AG04449 (cell line): ENCODE measurements around the gene OPN3.

Source experiments
- CTCF ChIA-PET: fragments of 350-600 bp; formaldehyde crosslinking; extraction: SDS; loops from one replicate; lab custom pipeline; 2021; ENCODE audit warnings: antibody characterized with exemption; lab: Yijun Ruan, JAX
- POLR2A ChIA-PET: fragments of 400-600, 350-600 bp; formaldehyde crosslinking; extraction: SDS; loops from one replicate; lab custom pipeline; 2020; ENCODE audit warnings: antibody characterized with exemption, inconsistent platforms; lab: Yijun Ruan, JAX
- DNase-seq: peaks from one replicate; pipeline ENCODE4 v3.0.0-alpha.2; 2010; ENCODE audit warnings: low read depth, low spot score
- H3K4me3 ChIP-seq: 2 replicates; pipeline ENCODE4 v1.5.1; 2011; ENCODE audit warnings: low read depth, mild to moderate bottlenecking, control low read depth, low read length
- TF ChIP-seq, protein P1 (sequence below): IDR thresholded peaks from one replicate; pipeline ENCODE4 v1.5.1; 2011; ENCODE audit warnings: mild to moderate bottlenecking, moderate library complexity, low read length, control low read depth, inconsistent platforms; ENCODE audit not compliant: insufficient read depth; ENCODE audit errors: missing control alignments

OPN3 gene

GRCh38 chr1:241596633-241597032 is 43.5 kb downstream of the OPN3 start:
- ChIA-PET CTCF (interaction anchor here (1.6 to 1.8 kb wide), 2 partner anchors 14 to 245 kb away, joined by 4 to 17 read pairs; no protein-coding TSS in a partner anchor), POLR2A (no interaction called here)
- no peak for DNase-seq
- TF ChIP-seq, protein P1, sequence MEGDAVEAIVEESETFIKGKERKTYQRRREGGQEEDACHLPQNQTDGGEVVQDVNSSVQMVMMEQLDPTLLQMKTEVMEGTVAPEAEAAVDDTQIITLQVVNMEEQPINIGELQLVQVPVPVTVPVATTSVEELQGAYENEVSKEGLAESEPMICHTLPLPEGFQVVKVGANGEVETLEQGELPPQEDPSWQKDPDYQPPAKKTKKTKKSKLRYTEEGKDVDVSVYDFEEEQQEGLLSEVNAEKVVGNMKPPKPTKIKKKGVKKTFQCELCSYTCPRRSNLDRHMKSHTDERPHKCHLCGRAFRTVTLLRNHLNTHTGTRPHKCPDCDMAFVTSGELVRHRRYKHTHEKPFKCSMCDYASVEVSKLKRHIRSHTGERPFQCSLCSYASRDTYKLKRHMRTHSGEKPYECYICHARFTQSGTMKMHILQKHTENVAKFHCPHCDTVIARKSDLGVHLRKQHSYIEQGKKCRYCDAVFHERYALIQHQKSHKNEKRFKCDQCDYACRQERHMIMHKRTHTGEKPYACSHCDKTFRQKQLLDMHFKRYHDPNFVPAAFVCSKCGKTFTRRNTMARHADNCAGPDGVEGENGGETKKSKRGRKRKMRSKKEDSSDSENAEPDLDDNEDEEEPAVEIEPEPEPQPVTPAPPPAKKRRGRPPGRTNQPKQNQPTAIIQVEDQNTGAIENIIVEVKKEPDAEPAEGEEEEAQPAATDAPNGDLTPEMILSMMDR = no peak
- H3K4me3 ChIP-seq = no peak overlapping the region

DNA sequence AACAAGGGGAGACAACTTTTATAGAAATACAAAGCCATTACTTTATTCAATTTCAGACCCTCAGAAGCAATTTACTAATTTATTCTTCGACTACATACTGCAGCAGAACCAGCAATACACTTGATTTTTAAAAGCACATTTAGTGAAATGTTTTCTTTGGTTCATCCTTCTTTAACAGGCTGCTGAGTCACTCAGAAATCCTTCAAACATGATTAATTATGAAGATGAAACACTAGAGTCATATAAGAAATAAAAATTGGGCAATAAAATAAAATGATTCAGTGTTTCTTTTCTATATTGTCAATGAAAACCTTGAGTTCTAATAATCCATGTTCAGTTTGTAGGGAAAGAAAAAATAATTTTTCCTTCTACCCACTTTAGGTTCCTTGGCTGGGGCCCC is 47.0 kb downstream of the OPN3 start:
- ChIA-PET POLR2A (no interaction called here), CTCF (interaction anchor here (4.4 kb wide), 1 partner anchor 18 kb away, joined by 18 read pairs; no protein-coding TSS in a partner anchor)
- TF ChIP-seq, protein P1 = no peak

DNA sequence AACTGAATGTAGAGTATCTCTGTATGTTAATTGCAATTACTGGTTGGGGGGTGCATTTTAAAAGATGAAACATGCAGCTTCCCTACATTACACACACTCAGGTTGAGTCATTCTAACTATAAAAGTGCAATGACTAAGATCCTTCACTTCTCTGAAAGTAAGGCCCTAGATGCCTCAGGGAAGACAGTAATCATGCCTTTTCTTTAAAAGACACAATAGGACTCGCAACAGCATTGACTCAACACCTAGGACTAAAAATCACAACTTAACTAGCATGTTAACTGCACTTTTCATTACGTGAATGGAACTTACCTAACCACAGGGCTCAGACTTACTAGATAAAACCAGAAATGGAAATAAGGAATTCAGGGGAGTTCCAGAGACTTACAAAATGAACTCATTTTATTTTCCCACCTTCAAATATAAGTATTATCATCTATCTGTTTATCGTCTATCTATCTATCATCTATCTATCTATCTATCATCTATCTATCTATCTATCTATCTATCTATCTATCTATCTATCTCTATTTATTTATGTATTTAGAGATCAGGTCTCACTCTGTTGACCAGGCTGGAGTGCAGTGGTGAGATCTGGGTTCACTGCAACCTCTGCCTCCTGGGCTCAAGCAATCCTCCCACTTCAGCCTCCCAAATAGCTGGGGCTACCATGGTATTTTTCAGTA is 47.8 kb downstream of the OPN3 start:
- ChIA-PET POLR2A (interaction anchor here (0.6 kb wide), 1 partner anchor 256 kb away, joined by 3 read pairs; the partner anchor contains the start of gene EXO1), CTCF (interaction anchor here (4.4 kb wide), 1 partner anchor 19 kb away, joined by 18 read pairs; no protein-coding TSS in a partner anchor)
- H3K4me3 ChIP-seq = no peak overlapping the region
- TF ChIP-seq, protein P1 = no peak
- DNase-seq = no peak

More for the DNA sequence above, 47.0 kb downstream of the OPN3 start:
- DNase-seq = no peak
- no peak overlapping the region for H3K4me3 ChIP-seq

DNA sequence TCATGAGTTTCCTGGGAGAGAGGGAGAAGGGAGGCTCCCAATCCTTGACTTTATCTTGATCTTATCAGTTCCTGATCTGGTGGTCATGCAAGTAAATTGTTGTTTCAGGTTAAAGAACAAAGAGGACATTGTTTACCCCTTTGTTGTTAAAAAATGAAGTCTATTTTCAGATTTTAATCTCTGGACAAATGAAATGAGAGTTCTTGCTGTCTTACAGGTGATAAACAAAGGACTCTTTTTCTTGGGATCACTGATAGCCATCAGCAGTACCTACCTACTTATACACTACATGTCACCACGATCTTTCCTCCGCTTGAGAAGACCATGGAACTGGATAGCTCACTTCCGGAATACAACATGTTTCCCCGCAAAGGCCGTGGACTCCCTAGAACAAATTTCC is 48.4 kb downstream of the OPN3 start:
- H3K4me3 ChIP-seq = no peak overlapping the region
- ChIA-PET CTCF (interaction anchor here (0.9 to 4.4 kb wide), 4 partner anchors 11 to 305 kb away, joined by 3 to 18 read pairs (median 4); no protein-coding TSS in a partner anchor), POLR2A (interaction anchor here (0.6 to 0.7 kb wide), 2 partner anchors 36 to 256 kb away, joined by 3 to 4 read pairs; partner anchors contain the start of gene EXO1)
- TF ChIP-seq, protein P1 = no peak
- no peak for DNase-seq

GRCh38 chr1:241591317-241591716 is 48.9 kb downstream of the OPN3 start:
- ChIA-PET POLR2A (interaction anchor here (0.7 kb wide), 1 partner anchor 36 kb away, joined by 4 read pairs; no protein-coding TSS in a partner anchor), CTCF (interaction anchor here (0.9 to 4.4 kb wide), 4 partner anchors 11 to 305 kb away, joined by 3 to 18 read pairs (median 4); no protein-coding TSS in a partner anchor)
- DNase-seq = no peak
- TF ChIP-seq, protein P1 = no peak
- no peak overlapping the region for H3K4me3 ChIP-seq

DNA sequence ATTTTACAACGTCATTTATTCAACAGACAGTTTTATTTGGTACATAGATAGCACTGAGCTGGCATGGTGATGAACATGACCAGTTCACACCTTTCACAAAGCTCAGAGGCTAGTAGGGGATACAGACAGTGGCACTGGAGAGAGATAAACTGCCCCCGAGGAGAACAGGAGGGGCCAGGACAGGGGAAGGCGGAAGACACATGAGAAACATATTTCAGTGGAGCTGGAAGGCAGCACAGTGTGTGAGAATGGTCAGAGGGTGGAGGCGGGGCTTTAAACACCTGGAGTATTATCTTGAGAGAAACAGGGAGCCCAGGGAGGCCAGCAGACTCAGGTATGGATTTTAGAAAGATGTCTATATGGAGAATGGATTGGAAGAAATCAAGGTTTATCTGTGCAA is 49.5 kb downstream of the OPN3 start:
- H3K4me3 ChIP-seq = no peak overlapping the region
- POLR2A ChIA-PET = no interaction called here
- no peak for DNase-seq
- TF ChIP-seq, protein P1 = no peak
- CTCF ChIA-PET = interaction anchor here (1.5 to 4.4 kb wide), 3 partner anchors 20 to 306 kb away, joined by 4 to 18 read pairs (median 5); no protein-coding TSS in a partner anchor
